Stomach (tissue), 4 donors: ENCODE data around the gene RECQL.

Source experiments
- CTCF ChIP-seq, 7 experiments: fragments of 450-650 bp in 4 of 7; fragments of 200-600 bp in 3 of 7; sonication (generic) in 3 of 7; IDR thresholded peaks; one replicate each; pipeline ENCODE4 v1.5.1; 2016 to 2019; ENCODE audit warnings: antibody characterized with exemption in 7 of 7, control low read depth in 2 of 7, mild to moderate bottlenecking in 1 of 7
- EP300 ChIP-seq: sonication (generic); formaldehyde crosslinking; IDR thresholded peaks from one replicate; pipeline ENCODE4 v1.6.1; 2017; ENCODE audit warnings: antibody characterized with exemption
- POLR2A ChIP-seq, 4 donors: fragments of 450-650 bp; IDR thresholded peaks; one replicate each; pipeline ENCODE4 v1.6.1; 2016; ENCODE audit warnings: antibody characterized with exemption in 4 of 4, control low read depth in 2 of 4, mild to moderate bottlenecking in 1 of 4, moderate library complexity in 1 of 4
- POLR2AphosphoS5 ChIP-seq, 3 donors: sonication (generic); formaldehyde crosslinking; IDR thresholded peaks; one replicate each; pipeline ENCODE4 v1.6.1; 2016; ENCODE audit warnings: antibody characterized with exemption in 3 of 3

DNA sequence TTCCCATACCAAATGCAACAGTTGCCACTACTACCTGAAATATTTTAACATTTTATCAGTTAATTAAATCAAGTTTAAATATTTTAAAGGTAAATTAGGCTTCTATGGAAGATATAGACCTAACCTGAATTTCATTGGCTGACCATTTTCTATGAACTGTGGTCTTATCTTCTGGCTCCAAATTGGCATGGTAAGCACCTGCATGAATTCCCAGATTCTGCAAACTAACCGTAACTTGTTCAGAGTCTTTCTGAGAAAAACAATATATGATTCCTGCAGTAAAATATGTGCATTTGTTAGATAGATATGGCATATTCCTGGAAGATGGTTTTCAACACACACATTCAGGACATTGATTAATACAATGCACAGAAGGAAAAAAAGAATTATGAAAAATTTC is 25.9 kb downstream of the RECQL start:
- no peak for TF ChIP-seq CTCF (IDR thresholded peaks at IDR 0.05)
- no peak for TF ChIP-seq POLR2A (IDR thresholded peaks at IDR 0.05)
- no peak for TF ChIP-seq EP300
- no peak for TF ChIP-seq POLR2AphosphoS5 (IDR thresholded peaks at IDR 0.05)
